A549 (cell line): Measurements from ENCODE around the gene CORO2B. TPM values are rescaled to one million over a fixed set of nuclear protein-coding genes. Genes with fewer than 3 reads are reported as not detected.

Experiments
- ATAC-seq, 2 experiments: fragments of 200-7000 bp in 1 of 2; fragments of >200 bp in 1 of 2; cut with Nextera tagmentation in 1 of 2; cut with Tn5 transposase in 1 of 2; 3 replicates each; pipeline versions ENCODE4 v1.8.0 to v1.9.1; 2018 to 2020; ENCODE audit warnings: mild to moderate bottlenecking in 1 of 2, moderate library complexity in 1 of 2
- CTCF ChIA-PET: fragments of 300-600 bp; sonication (Branson Sonifier 250); formaldehyde crosslinking; extraction: SDS; loops from one replicate; lab custom pipeline; 2021; ENCODE audit warnings: antibody characterized with exemption, inconsistent platforms; lab: Yijun Ruan, JAX
- POLR2A ChIA-PET: fragments of 350-600 bp; formaldehyde crosslinking; extraction: SDS; loops from one replicate; lab custom pipeline; 2021; ENCODE audit warnings: antibody characterized with exemption, inconsistent platforms; lab: Yijun Ruan, JAX
- DNase-seq, 2 experiments: peaks; one replicate each; pipeline versions ENCODE4 v3.0.0 to v3.0.0-alpha.2; 2011 to 2016; ENCODE audit warnings: low read depth in 1 of 2, low spot score in 1 of 2
- FAIRE-seq: peaks from 2 replicates; lab custom pipeline; 2011; peaks lifted over from hg19 to GRCh38; lab: Jason Lieb, UNC
- H3K27ac ChIP-seq, 2 experiments: fragments of >200 bp; sonication (Bioruptor Twin); formaldehyde crosslinking; 3 replicates each; pipeline ENCODE4 v1.5.1; 2016 to 2017
- H3K4me1 ChIP-seq: fragments of >200 bp; sonication (Bioruptor Twin); formaldehyde crosslinking; 3 replicates; pipeline ENCODE4 v1.6.1; 2016
- H3K4me2 ChIP-seq: fragments of >200 bp; sonication (Bioruptor Twin); formaldehyde crosslinking; 3 replicates; pipeline ENCODE4 v1.6.1; 2016
- H3K4me3 ChIP-seq: fragments of >200 bp; sonication (Bioruptor Twin); formaldehyde crosslinking; 3 replicates; pipeline ENCODE4 v1.5.1; 2016
- H3K9me3 ChIP-seq: fragments of >200 bp; sonication (Bioruptor Twin); formaldehyde crosslinking; 3 replicates; pipeline ENCODE4 v1.6.1; 2016
- ATOH8 ChIP-seq: fragments of 250-450 bp; sonication (Bioruptor Pico); IDR thresholded peaks from 2 replicates; pipeline ENCODE4 v1.5.0; 2020; ENCODE audit warnings: low read depth, mild to moderate bottlenecking, moderate library complexity
- BHLHE40 ChIP-seq: IDR thresholded peaks from 2 replicates; pipeline ENCODE4 v1.6.1; 2012; ENCODE audit warnings: low read depth, low read length, inconsistent platforms
- CBX8 ChIP-seq: fragments of 200-600 bp; sonication (generic); IDR thresholded peaks from 2 replicates; pipeline ENCODE4 v1.6.1; 2016
- CHD2 ChIP-seq: fragments of 150-350 bp; IDR thresholded peaks from 2 replicates; pipeline ENCODE4 v1.6.1; 2014; ENCODE audit warnings: low read length; ENCODE audit not compliant: partially characterized antibody
- EP300 ChIP-seq, 2 experiments: fragments of >200 bp; sonication (Bioruptor Twin); formaldehyde crosslinking; IDR thresholded peaks; 2 replicates in 1 of 2; 3 replicates in 1 of 2; pipeline ENCODE4 v1.6.1; 2016 to 2017
- ESRRA ChIP-seq: fragments of 150-350 bp; IDR thresholded peaks from 2 replicates; pipeline ENCODE4 v1.6.1; 2014; ENCODE audit warnings: mild to moderate bottlenecking, low read length, borderline replicate concordance
- FOSB ChIP-seq: fragments of 250-450 bp; sonication (Bioruptor Pico); IDR thresholded peaks from 2 replicates; pipeline ENCODE4 v1.5.0; 2020; ENCODE audit warnings: mild to moderate bottlenecking, moderate library complexity
- HOXB13 ChIP-seq: fragments of 250-450 bp; sonication (Bioruptor Pico); IDR thresholded peaks from 2 replicates; pipeline ENCODE4 v1.5.0; 2020; ENCODE audit warnings: low read depth, mild to moderate bottlenecking, moderate library complexity
- JUN ChIP-seq, 2 experiments: fragments of >200 bp; sonication (Bioruptor Twin); formaldehyde crosslinking; IDR thresholded peaks; 2 replicates in 1 of 2; 3 replicates in 1 of 2; pipeline ENCODE4 v1.6.1; 2016 to 2017
- KDM1A ChIP-seq: fragments of 200-600 bp; sonication (generic); IDR thresholded peaks from 2 replicates; pipeline ENCODE4 v1.6.1; 2016; ENCODE audit warnings: low read depth, mild to moderate bottlenecking
- KDM5A ChIP-seq: fragments of 200-600 bp; sonication (generic); IDR thresholded peaks from 2 replicates; pipeline ENCODE4 v1.6.1; 2016; ENCODE audit warnings: antibody characterized with exemption, mild to moderate bottlenecking
- MAFK ChIP-seq: fragments of 450-650 bp; IDR thresholded peaks from 2 replicates; pipeline ENCODE4 v1.6.1; 2014; ENCODE audit not compliant: partially characterized antibody
- MAX ChIP-seq: IDR thresholded peaks from 2 replicates; pipeline ENCODE4 v1.6.1; 2012
- MAZ ChIP-seq: fragments of 150-350 bp; IDR thresholded peaks from 2 replicates; pipeline ENCODE4 v1.6.1; 2014; ENCODE audit warnings: antibody characterized with exemption, low read depth, low read length, borderline replicate concordance
- NR3C1 ChIP-seq: fragments of >200 bp; sonication (Bioruptor Twin); formaldehyde crosslinking; IDR thresholded peaks from 3 replicates; pipeline ENCODE4 v1.6.1; 2017
- POLR2A ChIP-seq: IDR thresholded peaks from 2 replicates; pipeline ENCODE4 v1.6.1; 2012; ENCODE audit warnings: mild to moderate bottlenecking, low read length
- RAD21 ChIP-seq, 2 experiments: fragments of >200 bp in 1 of 2; sonication (Bioruptor Twin) in 1 of 2; formaldehyde crosslinking in 1 of 2; IDR thresholded peaks in 1 of 2; conservative IDR thresholded peaks in 1 of 2; 2 replicates in 1 of 2; 3 replicates in 1 of 2; pipeline ENCODE4 v1.6.1; 2012 to 2018; ENCODE audit warnings: inconsistent platforms in 1 of 2
- SMC3 ChIP-seq: fragments of >200 bp; sonication (Bioruptor Twin); formaldehyde crosslinking; IDR thresholded peaks from 3 replicates; pipeline ENCODE4 v1.6.1; 2018; ENCODE audit warnings: inconsistent platforms
- SREBF2 ChIP-seq: fragments of 450-650 bp; IDR thresholded peaks from 2 replicates; pipeline ENCODE4 v1.6.1; 2014; ENCODE audit warnings: mild to moderate bottlenecking, moderate library complexity
- ZFP36 ChIP-seq: fragments of 450-650 bp; IDR thresholded peaks from 2 replicates; pipeline ENCODE4 v1.6.1; 2014; ENCODE audit warnings: borderline replicate concordance; ENCODE audit not compliant: partially characterized antibody
- ZNF302 ChIP-seq: fragments of 250-450 bp; sonication (Bioruptor Pico); IDR thresholded peaks from 2 replicates; pipeline ENCODE4 v1.9.0; 2021; ENCODE audit warnings: inconsistent platforms, mild to moderate bottlenecking, moderate library complexity
- ZSCAN20 ChIP-seq: fragments of 250-450 bp; sonication (Bioruptor Pico); IDR thresholded peaks from 2 replicates; pipeline ENCODE4 v1.8.0; 2022; ENCODE audit warnings: mild to moderate bottlenecking, moderate library complexity
- WGBS: methylation state at CpG from one replicate; pipeline ENCODE4 v1.1.6; 2017; ENCODE audit errors: missing lambda C conversion rate; 5-methylcytosine and 5-hydroxymethylcytosine counted together
- polyA plus RNA-seq, 4 experiments: library from polyadenylated mRNA; depleted of rRNA in 3 of 4; stranded (reverse); fragments of >200 nt; fragmentation: RNase III in 1 of 4; extraction: RNeasy Plus Mini Kit Qiagen cat#74134 plus additional on column Dnase treatment in 1 of 4; gene quantifications; 2 replicates in 3 of 4; 3 replicates in 1 of 4; pipeline ENCODE4 v1.2.3, GENCODE V29; 2011 to 2017
- TF ChIP-seq, protein P1 (sequence below): fragments of >200 bp; sonication (Bioruptor Twin); formaldehyde crosslinking; IDR thresholded peaks from 3 replicates; pipeline ENCODE4 v1.5.1; 2016
- TF ChIP-seq, protein P2 (sequence below): IDR thresholded peaks from 2 replicates; pipeline ENCODE4 v1.6.1; 2012; ENCODE audit warnings: low read depth, borderline replicate concordance

Gene CORO2B
- polyA plus RNA-seq, 2 of the 4 experiments (the other 2 are of a cell fraction), result 2.0 to 2.3 TPM

- Histone ChIP-seq H3K27ac (peak overlapping the region; percentile 67 to 81), H3K4me3 (peak overlapping the region; percentile 63), H3K9me3 (no peaks in the 10 kb centered on the region), H3K4me2 (peak overlapping the region; percentile 92), H3K4me1 (0 out of 3 replicates have a peak, but pooled peaks cover 4% of the 10 kb centered on the region)
- FAIRE-seq (no peak), ATAC-seq (peak; percentile 54 to 71), DNase-seq (peak in 1 of 2 experiments; percentile 47)
- ChIA-PET CTCF (interaction anchor here (0.5 to 5.6 kb wide), 11 partner anchors 10 to 346 kb away, joined by 3 to 69 read pairs (median 3); no protein-coding TSS in a partner anchor), POLR2A (interaction anchor here (0.6 kb wide), 1 partner anchor 337 kb away, joined by 3 read pairs; no protein-coding TSS in a partner anchor)
- no peak for TF ChIP-seq FOSB
- TF ChIP-seq ESRRA, result no peak
- TF ChIP-seq BHLHE40, result no peak
- TF ChIP-seq RAD21 (conservative IDR thresholded peaks at IDR 0.05 in 1 of 2, IDR thresholded peaks at IDR 0.05 in 1 of 2), result peak in 1 of 2 experiments; percentile 43; a peak in 3 of 5 replicates
- TF ChIP-seq SMC3, result peak; percentile 34; the same call in 2 of the 3 replicates
- TF ChIP-seq CHD2, result no peak
- TF ChIP-seq MAFK, result no peak
- no peak for TF ChIP-seq ZFP36
- no peak for TF ChIP-seq KDM1A
- TF ChIP-seq NR3C1, result no peak
- peak; percentile 41; the same call in 1 of the 2 replicates for TF ChIP-seq MAX
- TF ChIP-seq ATOH8 (CRISPR knock-in tag), result no peak
- TF ChIP-seq, protein P1, sequence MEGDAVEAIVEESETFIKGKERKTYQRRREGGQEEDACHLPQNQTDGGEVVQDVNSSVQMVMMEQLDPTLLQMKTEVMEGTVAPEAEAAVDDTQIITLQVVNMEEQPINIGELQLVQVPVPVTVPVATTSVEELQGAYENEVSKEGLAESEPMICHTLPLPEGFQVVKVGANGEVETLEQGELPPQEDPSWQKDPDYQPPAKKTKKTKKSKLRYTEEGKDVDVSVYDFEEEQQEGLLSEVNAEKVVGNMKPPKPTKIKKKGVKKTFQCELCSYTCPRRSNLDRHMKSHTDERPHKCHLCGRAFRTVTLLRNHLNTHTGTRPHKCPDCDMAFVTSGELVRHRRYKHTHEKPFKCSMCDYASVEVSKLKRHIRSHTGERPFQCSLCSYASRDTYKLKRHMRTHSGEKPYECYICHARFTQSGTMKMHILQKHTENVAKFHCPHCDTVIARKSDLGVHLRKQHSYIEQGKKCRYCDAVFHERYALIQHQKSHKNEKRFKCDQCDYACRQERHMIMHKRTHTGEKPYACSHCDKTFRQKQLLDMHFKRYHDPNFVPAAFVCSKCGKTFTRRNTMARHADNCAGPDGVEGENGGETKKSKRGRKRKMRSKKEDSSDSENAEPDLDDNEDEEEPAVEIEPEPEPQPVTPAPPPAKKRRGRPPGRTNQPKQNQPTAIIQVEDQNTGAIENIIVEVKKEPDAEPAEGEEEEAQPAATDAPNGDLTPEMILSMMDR, result peak; percentile 35; the same call in 2 of the 3 replicates
- no peak; the same call in 1 of the 2 replicates for TF ChIP-seq POLR2A
- no peak for TF ChIP-seq SREBF2
- no peak for TF ChIP-seq ZSCAN20
- TF ChIP-seq, protein P2, sequence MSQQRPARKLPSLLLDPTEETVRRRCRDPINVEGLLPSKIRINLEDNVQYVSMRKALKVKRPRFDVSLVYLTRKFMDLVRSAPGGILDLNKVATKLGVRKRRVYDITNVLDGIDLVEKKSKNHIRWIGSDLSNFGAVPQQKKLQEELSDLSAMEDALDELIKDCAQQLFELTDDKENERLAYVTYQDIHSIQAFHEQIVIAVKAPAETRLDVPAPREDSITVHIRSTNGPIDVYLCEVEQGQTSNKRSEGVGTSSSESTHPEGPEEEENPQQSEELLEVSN, result peak; percentile 56; the same call in 1 of the 2 replicates
- TF ChIP-seq KDM5A, result no peak
- 2% methylated on average over 35 of the region's 79 CpGs for WGBS
Measured at GRCh38 chr15:68578175-68578979, 416 bp upstream of the CORO2B start.

- Histone ChIP-seq H3K9me3 (no peaks in the 10 kb centered on the region), H3K4me3 (no peak overlapping the region), H3K4me2 (peak overlapping the region; percentile 92; the same call in 2 of the 3 replicates), H3K27ac (no peak overlapping the region; a peak in 1 of 6 replicates), H3K4me1 (peaks cover 4% of the 10 kb centered on the region; the same call in 1 of the 3 replicates)
- TF ChIP-seq ZNF302 (no peak), POLR2A (no peak), NR3C1 (no peak), CBX8 (no peak), HOXB13 (no peak), EP300 (IDR thresholded peaks at IDR 0.05) (no peak), JUN (IDR thresholded peaks at IDR 0.05) (no peak), MAZ (no peak)
- WGBS, result 93% methylated on average over 11 of the region's 11 CpGs
- FAIRE-seq (no peak), ATAC-seq (no peak), DNase-seq (no peak)
- ChIA-PET CTCF (interaction anchor here (0.7 to 4.4 kb wide), 16 partner anchors 12 to 345 kb away, joined by 3 to 33 read pairs (median 3); no protein-coding TSS in a partner anchor), POLR2A (no interaction called here)
Measured at GRCh38 chr15:68580026-68580882, 1.5 kb downstream of the CORO2B start.
